Measurements from ENCODE around the gene ZBTB38. TPM values are rescaled to one million over a fixed set of nuclear protein-coding genes. Genes with fewer than 3 reads are reported as not detected.
A peak's percentile ranks its signal among the peaks of the same experiment; 100 is the strongest.

ZBTB38 gene
- total and polyA plus RNA-seq, 8 donors, result 5.3 to 253 (median 41.0) TPM

DNA sequence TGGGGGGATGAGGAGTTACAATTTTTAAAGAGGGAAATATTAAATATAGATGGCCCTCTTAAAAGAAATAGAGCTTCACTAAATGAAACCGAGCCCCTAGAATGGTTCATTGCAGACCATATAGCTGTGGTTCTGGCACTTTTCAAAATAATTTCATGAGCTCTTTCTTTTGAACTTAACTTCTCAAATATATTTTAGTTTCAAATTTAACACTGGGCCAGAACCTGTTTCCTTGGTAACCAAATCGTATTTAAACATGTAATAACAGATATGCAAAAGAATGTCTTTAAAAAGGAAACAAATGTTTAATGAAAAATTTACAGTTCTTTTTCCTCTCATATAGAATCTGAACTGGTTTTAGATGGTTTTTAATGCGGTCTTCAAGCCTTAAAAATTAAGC, 20.1 kb downstream of the ZBTB38 start:
- H3K36me3 ChIP-seq, result peaks cover 0 to 5% (median 2%) of the 10 kb centered on the region in 4 donors
- TF ChIP-seq, protein P1, sequence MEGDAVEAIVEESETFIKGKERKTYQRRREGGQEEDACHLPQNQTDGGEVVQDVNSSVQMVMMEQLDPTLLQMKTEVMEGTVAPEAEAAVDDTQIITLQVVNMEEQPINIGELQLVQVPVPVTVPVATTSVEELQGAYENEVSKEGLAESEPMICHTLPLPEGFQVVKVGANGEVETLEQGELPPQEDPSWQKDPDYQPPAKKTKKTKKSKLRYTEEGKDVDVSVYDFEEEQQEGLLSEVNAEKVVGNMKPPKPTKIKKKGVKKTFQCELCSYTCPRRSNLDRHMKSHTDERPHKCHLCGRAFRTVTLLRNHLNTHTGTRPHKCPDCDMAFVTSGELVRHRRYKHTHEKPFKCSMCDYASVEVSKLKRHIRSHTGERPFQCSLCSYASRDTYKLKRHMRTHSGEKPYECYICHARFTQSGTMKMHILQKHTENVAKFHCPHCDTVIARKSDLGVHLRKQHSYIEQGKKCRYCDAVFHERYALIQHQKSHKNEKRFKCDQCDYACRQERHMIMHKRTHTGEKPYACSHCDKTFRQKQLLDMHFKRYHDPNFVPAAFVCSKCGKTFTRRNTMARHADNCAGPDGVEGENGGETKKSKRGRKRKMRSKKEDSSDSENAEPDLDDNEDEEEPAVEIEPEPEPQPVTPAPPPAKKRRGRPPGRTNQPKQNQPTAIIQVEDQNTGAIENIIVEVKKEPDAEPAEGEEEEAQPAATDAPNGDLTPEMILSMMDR (IDR thresholded peaks at IDR 0.05), result no peak
- TF ChIP-seq POLR2A (IDR thresholded peaks at IDR 0.05), result no peak
- TF ChIP-seq EP300 (IDR thresholded peaks at IDR 0.05), result no peak
- TF ChIP-seq POLR2AphosphoS5 (IDR thresholded peaks at IDR 0.05), result no peak
- H3K4me1 ChIP-seq, result peaks cover 3 to 62% (median 36%) of the 10 kb centered on the region in 4 donors
- H3K4me3 ChIP-seq, result no peak overlapping the region
- no peaks in the 10 kb centered on the region for H3K9me3 ChIP-seq
- intact Hi-C loops (cut with DNase I; ENCODE audit: low total_unique reads), result no loop called here
- no peak for DNase-seq
- H3K27me3 ChIP-seq, result no peaks in the 10 kb centered on the region
- peak overlapping the region in 2 of 5 donors; percentile 39 to 47 for H3K27ac ChIP-seq
- WGBS, 5 donors, result 58 to 66% (median 63%) methylated on average over 3 of the region's 3 CpGs

DNA sequence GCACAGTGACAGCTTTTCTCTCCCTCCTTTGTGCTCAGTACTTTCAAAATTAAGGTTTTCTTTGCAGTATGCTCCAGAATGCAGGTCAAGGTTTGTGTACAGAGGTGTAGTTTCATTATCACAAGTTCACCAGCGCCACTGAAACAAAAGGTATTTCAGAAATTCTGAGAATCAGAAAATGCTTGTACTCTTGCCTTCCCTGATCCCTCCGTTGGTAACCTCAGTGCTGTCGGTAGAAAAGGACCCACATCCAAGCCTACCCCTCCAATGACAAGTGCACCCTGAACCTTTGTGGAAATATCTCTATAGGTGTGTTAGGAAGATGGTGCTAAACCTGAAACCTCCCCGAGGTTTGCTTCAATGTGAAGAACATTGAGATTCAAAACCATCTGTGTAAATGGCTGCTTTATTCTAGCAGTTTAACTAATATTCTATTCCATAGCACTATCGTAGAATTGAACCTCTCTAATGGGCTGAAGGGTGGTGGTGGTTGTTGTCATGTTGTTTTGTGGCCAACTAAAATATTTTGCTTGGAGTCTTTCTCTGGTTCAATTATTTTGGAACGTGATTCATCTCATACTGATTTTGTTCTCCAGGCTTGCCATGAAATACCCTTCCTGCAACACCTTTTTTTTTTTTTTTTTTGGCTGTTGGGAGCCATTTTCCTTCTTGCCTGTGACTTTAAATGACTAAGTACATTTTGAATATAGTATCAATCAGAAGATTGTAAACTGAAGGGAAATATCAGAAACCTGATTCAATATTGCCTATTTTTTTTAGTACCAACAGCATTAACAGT, 20.7 kb downstream of the ZBTB38 start:
- TF ChIP-seq, protein P1 (IDR thresholded peaks at IDR 0.05), result no peak
- TF ChIP-seq POLR2AphosphoS5 (IDR thresholded peaks at IDR 0.05), result no peak
- TF ChIP-seq POLR2A (IDR thresholded peaks at IDR 0.05), result no peak
- Histone ChIP-seq H3K4me3 (no peak overlapping the region), H3K9me3 (no peaks in the 10 kb centered on the region), H3K27ac (peak overlapping the region in 2 of 5 donors; percentile 39 to 47), H3K36me3 (peaks cover 0 to 5% (median 2%) of the 10 kb centered on the region in 4 donors), H3K27me3 (no peaks in the 10 kb centered on the region), H3K4me1 (peaks cover under 1 to 56% (median 33%) of the 10 kb centered on the region in 4 donors)
- DNase-seq, result no peak
- intact Hi-C loops (cut with DNase I; ENCODE audit: low total_unique reads), result no loop called here
- WGBS, 5 donors, result 49 to 64% (median 56%) methylated on average over 6 of the region's 6 CpGs

DNA sequence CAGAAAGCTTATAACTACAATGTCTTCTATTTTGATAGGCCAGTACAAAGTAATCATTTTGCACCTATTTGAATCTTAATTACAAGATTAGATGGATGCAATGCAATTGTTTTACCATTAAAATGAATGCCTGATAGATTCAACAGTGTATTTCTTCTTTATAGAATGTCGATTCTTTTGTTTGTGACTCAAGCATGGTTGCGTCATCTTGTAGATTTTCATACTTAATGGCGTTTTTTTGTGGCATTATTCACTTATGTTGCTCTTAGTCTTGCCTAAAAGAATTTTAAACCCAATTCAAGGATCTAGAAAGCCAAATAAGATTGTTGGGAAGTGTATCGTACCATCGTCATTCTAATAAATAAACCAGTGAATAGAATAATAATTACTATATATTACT, 21.4 kb downstream of the ZBTB38 start:
- DNase-seq, result no peak
- H3K4me3 ChIP-seq, result no peak overlapping the region
- intact Hi-C loops (cut with DNase I; ENCODE audit: low total_unique reads), result no loop called here
- H3K4me1 ChIP-seq, result peaks cover 8 to 53% (median 29%) of the 10 kb centered on the region in 4 donors
- peaks cover 0 to 5% (median 2%) of the 10 kb centered on the region in 4 donors for H3K36me3 ChIP-seq
- TF ChIP-seq EP300 (IDR thresholded peaks at IDR 0.05) (no peak), POLR2AphosphoS5 (IDR thresholded peaks at IDR 0.05) (no peak), POLR2A (IDR thresholded peaks at IDR 0.05) (no peak)
- TF ChIP-seq, protein P1 (IDR thresholded peaks at IDR 0.05), result no peak
- no peaks in the 10 kb centered on the region for H3K27me3 ChIP-seq
- no peaks in the 10 kb centered on the region for H3K9me3 ChIP-seq
- no peak overlapping the region for H3K27ac ChIP-seq
- WGBS, 5 donors, result 94 to 96% (median 95%) methylated on average over 5 of the region's 5 CpGs

DNA sequence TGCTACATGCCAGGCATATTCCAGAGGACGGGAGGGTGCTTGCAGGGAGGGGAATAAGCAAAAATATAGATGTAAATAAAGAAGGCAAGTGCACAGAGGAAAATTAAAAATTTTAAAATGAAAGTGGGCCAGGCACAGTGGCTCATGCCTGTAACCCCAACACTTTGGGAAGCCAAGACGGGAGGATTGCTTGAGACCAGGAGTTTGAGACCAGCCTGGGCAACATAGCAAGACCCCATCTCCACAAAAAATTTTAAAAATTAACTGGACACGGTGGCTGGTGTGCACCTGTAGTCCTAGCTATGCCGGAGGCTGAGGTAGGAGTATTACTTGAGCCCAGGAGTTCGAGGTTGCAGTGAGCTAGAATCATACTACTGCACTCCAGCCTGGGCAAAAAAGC, 22.4 kb downstream of the ZBTB38 start:
- no peaks in the 10 kb centered on the region for H3K27me3 ChIP-seq
- no peak for DNase-seq
- H3K9me3 ChIP-seq, result no peaks in the 10 kb centered on the region
- intact Hi-C loops (cut with DNase I; ENCODE audit: low total_unique reads), result no loop called here
- WGBS, 5 donors, result 89 to 94% (median 90%) methylated on average over 5 of the region's 5 CpGs
- H3K27ac ChIP-seq, result peak overlapping the region in 1 of 5 donors; percentile 38
- peaks cover 8 to 49% (median 25%) of the 10 kb centered on the region in 4 donors for H3K4me1 ChIP-seq
- TF ChIP-seq POLR2A (IDR thresholded peaks at IDR 0.05), result no peak
- peaks cover 0 to 5% (median 2%) of the 10 kb centered on the region in 4 donors for H3K36me3 ChIP-seq
- H3K4me3 ChIP-seq, result no peak overlapping the region
